HG03139 (cell line): ENCODE data around the gene ASB4.
"Not testable (repeated sequence)": the region's sequence is repeated elsewhere in the genome, so short reads cannot be mapped to it uniquely, and the experiment has no call there.

Source experiments
- ATAC-seq: cut with Tn5 transposase; IDR thresholded peaks from one replicate; pipeline ENCODE4 v1.9.1; 2021; ENCODE audit not compliant: unreplicated experiment

Gene ASB4

GRCh38 chr7:95478272-95479037, 7.3 kb upstream of the ASB4 start:
- no peak for ATAC-seq

GRCh38 chr7:95479992-95480624, 5.6 kb upstream of the ASB4 start:
- ATAC-seq: peak; percentile 54

GRCh38 chr7:95481271-95482165, 4.2 kb upstream of the ASB4 start:
- ATAC-seq: no peak

GRCh38 chr7:95482424-95482823, 3.3 kb upstream of the ASB4 start:
- ATAC-seq: no peak

- ATAC-seq: no peak
These were observed 4.6 kb downstream of the ASB4 start for GRCh38 chr7:95490231-95490762.

DNA sequence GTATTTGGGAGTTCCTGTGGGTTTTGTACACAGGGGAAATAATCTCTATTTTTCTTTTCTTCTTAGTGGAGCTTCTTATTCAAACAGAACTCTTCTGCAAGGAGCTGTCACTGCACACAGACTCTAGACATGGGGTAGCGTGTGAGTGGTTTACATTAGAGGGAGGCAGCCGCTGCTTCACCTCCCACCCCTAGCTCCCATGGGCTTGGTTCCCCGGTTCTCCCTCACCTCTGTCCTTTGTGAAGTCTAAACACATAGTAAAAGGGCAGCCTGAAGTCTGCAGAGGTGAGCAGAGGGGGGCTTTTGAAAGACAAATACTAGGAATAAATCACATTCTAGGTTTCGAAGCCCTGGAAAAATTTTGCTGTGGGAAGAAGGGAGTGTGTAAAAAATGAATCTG, 5.5 kb downstream of the ASB4 start:
- no peak for ATAC-seq

GRCh38 chr7:95491634-95492314, 6.0 kb downstream of the ASB4 start:
- no peak for ATAC-seq

DNA sequence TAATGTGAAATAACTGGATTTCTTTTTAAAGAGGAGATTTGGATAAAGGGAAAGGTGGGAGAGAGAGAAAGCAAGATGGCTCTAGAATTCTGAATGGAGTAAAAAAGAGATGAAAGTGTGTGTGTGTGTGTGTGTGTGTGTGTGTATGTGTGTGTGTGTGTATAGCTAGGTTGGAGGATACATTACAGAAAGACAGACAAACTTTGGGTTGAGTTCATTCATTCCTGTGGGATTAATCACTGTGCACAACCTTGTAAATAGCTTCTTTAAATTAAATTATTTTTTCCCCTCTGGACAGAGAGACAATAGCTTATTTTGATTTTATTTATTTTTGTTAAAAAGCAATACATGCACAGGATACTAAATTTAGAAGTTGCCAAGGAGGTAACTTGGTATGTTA, 7.5 kb downstream of the ASB4 start:
- ATAC-seq: no peak

GRCh38 chr7:95493844-95494243, 8.1 kb downstream of the ASB4 start:
- ATAC-seq: no peak

- peak; percentile 85 for ATAC-seq
These were observed 15.6 kb downstream of the ASB4 start for GRCh38 chr7:95501261-95501832.

- no peak for ATAC-seq
These were observed 16.7 kb downstream of the ASB4 start for GRCh38 chr7:95502403-95502802.

DNA sequence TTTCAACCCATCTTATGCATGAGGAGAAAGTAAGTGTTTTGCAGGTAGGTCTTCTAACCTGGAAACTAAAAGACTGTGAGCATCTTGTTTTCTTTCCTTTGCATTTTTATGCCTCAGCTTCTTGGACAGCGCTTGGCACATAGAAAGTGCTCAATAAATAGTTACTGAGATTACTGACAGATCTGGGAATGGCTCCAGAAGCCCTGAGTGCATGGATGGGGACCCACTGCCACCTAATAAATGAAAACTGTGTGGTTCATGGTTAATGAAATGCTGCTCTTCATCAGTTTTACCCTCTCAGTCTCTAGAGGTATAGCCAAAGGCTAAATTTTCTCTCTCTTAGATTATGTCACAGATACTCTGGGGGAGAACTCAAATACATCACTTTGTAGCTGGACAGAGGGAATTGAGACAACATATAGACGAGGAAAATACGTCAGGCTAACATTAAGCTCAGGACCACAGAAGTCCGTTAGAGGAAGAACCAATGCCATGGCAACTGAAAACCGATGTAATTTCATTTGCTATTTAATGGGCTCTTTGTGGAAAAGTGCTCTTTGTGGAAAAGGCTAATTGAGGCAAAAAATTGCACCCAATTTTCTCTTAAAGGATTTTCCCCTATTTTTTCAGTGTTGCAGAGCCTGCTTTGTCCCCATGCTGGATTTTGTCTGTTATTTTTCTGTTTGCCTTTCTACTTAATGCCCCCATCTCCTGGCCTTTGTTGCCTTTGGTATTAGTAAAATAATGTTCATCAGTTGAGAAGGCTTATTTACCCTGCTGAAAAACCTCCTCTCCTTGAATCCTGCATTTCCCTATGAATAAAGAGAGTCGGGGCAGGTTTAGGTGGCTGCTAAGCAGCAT, 17.8 kb downstream of the ASB4 start:
- no peak for ATAC-seq

GRCh38 chr7:95504132-95504588, 18.4 kb downstream of the ASB4 start:
- not testable (repeated sequence) for ATAC-seq

GRCh38 chr7:95508780-95509179, 23.0 kb downstream of the ASB4 start:
- ATAC-seq: no peak

DNA sequence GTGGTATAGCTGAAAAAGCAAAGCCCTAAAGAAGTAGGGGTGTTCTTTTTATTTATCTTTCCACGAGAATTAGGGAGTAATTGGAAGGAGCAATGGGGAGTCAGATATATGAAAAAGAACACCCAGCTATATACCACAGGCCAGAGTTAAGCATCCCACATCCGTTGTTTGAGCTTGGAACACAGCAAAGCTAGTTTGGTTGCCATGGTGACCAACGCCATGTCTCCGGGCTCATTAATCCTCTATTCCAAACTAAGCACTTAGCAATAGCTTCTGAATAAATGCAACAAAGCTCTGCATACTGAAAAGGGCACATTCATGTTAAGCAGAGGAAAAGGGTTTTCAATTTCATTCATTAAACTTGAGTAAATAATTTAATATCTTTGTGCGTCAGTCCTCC, 23.5 kb downstream of the ASB4 start:
- ATAC-seq: peak; percentile 46

- peak; percentile 81 for ATAC-seq
These were observed 26.0 kb downstream of the ASB4 start for GRCh38 chr7:95511716-95512260.

DNA sequence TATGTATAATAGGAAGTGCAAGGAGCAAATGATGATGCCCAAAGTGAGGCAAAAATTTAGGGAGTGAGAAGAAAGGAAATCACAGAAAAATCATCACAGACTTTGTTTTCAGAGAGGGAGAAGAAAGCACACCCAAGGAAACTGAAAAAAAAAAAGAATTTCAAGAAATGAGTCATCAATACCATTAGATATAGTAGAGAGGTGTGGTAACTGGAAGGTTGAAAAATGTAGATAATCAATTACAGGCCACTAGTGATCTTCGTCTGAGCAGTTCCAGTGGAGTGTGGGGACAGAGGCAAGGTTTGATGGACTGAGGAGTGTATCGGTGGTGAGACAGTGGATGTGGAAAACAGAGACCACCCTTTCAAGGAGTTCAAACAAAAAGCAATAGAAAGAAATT, 31.7 kb downstream of the ASB4 start:
- ATAC-seq: peak; percentile 59

DNA sequence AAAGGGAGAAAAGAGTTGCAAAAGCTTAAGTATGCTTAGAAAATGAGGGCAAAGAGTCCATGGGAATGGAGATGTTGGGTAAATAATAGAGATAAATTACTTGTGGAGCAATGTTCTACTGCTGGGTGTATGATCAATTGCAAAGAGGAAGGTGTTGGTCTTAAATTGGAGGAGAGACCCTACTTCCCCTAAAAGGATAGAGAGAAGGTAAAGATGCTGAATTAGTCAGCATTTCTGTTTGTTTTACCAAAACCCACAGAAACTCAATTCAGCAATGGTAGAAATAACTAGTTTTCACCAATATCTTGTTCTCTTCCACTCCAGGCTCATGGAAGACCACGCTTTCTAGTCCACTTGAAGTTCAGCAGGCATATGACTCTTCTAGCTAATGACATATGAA, 32.1 kb downstream of the ASB4 start:
- ATAC-seq: peak; percentile 39

DNA sequence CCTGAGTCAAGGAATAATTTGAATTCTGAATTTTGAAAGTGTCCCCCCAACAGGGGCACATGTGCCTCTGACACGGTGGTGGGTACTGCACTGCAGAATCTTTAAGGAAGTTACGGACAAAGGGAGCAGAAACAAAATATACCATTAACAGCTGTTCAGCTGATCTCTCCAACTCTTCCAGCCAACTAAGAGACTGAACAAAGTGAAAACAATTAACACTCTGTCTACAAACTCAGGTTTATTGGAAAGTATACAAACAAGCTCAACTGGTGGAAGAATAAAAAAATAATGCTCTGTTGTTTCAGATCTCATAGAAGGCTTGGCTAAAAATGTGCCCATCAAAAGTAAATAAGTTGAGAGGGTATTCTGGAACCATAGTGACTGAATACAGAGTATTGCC, 34.4 kb downstream of the ASB4 start:
- no peak for ATAC-seq
